Stimulated activated CD8-positive, alpha-beta memory T cell treated with anti-CD3 and anti-CD28 coated beads, Interleukin-4, amount 100 ng/mL, for 1 hour (primary cell): ENCODE data around the gene TRPM6.
"Not testable (repeated sequence)": the region's sequence is repeated elsewhere in the genome, so short reads cannot be mapped to it uniquely, and the experiment has no call there.

ENCODE experiments used
- DNase-seq, 2 donors: peaks; one replicate each; pipeline ENCODE4 v3.0.0-alpha.2; 2020; ENCODE audit warnings: low read depth in 2 of 2, low spot score in 1 of 2

The TRPM6 gene

DNA sequence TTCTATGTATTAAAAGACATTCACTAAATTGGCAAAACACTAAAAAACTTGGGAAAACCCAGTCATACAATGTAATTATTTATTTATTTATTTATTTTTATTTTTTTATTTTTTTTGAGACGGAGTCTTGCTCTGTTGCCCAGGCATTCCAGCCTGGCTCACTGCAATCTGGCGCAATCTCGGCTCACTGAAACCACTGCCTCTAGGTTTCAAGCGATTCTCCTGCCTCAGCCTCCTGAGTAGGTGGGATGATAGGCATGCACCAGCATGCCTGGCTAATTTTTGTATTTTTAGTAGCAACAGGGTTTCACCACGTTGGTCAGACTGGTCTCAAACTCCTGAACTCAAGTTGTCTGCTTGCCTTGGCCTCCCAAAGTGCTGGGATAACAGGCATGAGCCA is 27.5 kb downstream of the TRPM6 start:
- not testable (repeated sequence) for DNase-seq

- DNase-seq: no peak
Observed at GRCh38 chr9:74859786-74860185, 27.9 kb downstream of the TRPM6 start.

GRCh38 chr9:74858751-74859414 is 28.8 kb downstream of the TRPM6 start:
- no peak for DNase-seq

DNA sequence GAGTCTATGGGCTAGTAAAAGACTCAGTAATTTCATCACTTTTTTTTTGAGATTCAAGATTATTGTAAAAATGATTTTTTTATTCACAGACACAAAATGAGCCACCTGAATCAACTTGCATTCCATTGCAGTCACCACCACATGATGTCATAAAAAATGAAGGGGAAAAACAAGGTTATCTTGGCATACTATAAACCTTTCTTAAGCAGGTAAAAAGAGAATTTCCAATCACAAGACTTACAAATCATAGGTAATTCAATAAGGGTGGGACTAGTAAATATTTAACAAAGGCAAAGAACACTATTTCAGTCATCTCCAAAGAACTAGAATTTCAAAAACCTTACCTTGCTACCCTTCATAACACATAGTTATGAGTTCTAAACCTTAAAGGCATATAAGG is 30.7 kb downstream of the TRPM6 start:
- DNase-seq: no peak

- DNase-seq: no peak
Observed at GRCh38 chr9:74855072-74855471, 32.6 kb downstream of the TRPM6 start.

DNA sequence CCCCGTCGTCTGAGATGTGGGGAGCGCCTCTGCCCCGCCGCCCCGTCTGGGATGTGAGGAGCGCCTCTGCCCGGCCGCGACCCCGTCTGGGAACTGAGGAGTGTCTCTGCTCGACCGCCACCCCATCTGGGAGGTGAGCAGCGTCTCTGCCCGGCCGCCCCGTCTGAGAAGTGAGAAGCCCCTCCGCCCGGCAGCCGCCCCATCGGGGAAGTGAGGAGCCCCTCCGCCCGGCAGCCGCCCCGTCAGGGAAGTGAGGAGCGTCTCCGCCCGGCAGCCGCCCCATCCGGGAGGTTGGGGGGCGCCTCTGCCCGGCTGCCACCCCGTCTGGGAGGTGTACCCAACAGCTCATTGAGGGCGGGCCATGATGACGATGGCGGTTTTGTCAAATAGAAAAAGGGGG is 34.7 kb downstream of the TRPM6 start:
- DNase-seq: not testable (repeated sequence)

DNA sequence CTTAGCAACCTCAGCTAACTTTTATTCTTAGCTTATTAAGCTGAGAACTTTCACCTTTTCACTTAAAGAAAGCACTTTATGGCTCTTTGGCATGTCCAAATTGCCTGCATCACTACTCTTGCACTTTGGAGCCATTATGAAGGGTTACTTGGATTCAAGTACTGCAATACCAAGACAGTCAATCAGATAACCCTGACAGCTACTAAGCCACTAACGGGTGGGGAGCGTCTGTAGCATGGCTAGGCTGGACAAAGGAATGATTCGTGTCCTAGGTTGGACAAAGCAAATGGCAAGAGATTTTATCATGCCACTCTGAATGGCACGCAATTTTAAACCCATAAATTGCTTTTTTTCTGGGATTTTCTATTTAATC is 39.6 kb downstream of the TRPM6 start:
- no peak for DNase-seq

DNA sequence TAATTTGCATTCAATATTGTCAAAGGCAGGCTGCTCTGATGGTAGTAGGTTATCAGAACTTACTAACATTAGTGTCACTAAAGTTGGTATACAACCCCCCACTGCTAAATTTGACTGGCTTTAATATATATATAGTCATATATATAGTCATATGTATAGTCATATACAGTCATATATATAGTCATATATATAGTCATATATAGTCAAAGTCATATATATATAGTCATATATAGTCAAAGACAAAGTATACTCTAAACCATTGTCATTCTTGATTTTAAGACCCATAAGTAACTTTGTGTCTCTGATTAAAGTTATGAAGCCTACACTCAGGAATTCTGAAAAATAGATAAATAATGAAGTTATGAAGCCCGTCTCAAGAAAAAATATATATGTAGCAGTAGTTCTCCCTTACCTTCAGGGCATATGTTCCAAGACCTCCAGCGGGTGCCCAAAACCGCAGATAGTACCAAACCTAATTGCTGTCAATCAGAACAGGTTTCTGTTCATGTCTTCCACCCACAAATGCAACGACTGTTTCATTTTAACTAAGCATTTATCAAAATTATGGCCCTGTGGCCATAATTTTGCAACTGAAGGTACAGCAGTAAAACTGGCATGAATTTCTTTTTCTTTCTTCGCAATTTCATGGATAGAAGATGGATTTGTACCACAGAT is 40.1 kb downstream of the TRPM6 start:
- DNase-seq: no peak

DNA sequence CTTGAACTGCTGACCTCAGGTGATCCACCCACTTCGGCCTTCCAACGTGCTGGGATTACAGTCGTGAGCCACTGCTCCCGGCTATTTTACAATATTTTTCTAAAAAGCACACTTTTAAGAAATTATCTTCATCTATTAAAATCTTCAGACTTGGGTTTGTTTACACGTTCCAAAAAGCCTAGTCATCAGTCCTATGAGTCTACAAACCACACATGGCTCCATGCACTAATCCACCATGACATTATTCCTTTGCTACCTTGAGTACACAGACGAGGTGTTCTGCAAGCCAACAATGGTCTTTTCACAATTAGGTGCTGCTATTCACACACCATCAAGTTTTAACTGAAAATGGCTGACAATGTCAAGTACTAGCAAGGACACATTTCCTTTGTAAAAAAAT is 41.0 kb downstream of the TRPM6 start:
- DNase-seq: no peak

- no peak for DNase-seq
Observed at GRCh38 chr9:74838351-74838750, 49.4 kb downstream of the TRPM6 start.

DNA sequence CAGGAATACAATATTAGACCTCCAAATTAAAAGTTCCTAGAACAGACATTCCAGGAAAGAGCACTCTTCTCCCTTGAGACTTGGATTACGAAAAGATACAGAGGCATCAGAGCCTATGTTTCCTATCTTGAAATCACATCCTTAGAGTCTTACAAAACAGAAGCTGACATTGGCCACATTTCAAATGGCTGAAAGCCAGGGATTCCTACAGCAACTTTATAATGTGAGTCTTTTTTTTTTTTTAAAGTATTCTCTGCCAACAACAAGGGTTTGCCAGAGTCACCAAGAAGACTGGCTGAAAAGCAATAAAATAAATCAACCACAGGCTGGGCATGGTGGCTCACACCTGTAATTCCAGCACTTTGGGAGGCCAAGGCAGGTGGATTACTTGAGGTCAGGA is 63.1 kb downstream of the TRPM6 start:
- no peak for DNase-seq

GRCh38 chr9:74821636-74822035 is 66.1 kb downstream of the TRPM6 start:
- DNase-seq: no peak

GRCh38 chr9:74817816-74818215 is 69.9 kb downstream of the TRPM6 start:
- no peak for DNase-seq

DNA sequence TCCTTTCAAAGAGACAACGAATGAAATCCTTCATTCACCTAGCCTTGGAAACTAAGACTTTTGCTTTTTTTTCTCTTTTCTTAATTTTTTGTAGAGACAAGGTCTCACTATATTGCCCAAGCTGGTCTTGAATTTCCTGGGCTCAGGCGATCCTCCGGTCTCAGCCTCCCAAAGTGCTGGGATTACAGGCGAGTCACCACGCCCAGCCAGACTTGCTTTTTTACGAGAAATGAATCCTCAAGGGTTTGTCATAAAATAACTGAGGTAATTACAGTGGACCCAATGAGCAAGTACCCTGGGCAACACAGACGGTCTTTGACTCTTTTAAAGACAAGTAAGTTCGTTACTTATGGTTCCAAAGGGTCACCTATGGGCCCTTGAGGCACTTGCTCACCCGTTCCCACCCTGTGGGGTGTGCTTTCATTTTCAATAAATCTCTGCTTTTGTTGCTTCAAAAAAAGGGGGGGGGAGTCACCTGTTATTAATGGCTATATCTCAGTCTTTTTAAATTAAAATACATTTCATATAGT is 70.4 kb downstream of the TRPM6 start:
- no peak for DNase-seq

- no peak for DNase-seq
Observed at GRCh38 chr9:74810200-74810599, 77.5 kb downstream of the TRPM6 start.

- no peak for DNase-seq
Observed at GRCh38 chr9:74804018-74804385, 83.7 kb downstream of the TRPM6 start.

GRCh38 chr9:74803376-74804017 is 84.2 kb downstream of the TRPM6 start:
- no peak for DNase-seq

DNA sequence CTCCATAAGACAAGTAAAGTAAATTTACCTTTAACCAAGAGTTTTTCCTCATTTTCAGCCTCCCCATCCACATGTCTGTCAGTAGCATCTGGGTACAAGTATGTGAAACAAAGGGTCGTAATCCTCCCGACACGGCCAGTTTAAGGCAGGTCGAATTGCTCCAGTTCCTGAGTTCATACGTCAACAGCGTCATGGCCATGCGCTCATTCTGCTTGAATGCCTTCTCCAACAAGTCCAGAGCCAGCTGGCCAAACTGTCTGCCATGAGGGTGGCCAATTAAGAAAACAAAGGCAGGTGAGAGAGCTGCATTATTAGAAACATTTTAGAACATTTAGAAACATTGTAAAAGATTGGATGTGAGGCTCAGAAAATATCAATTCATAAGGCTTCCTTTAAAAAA is 87.5 kb downstream of the TRPM6 start:
- no peak for DNase-seq

GRCh38 chr9:74795803-74796202 is 91.9 kb downstream of the TRPM6 start:
- no peak for DNase-seq

GRCh38 chr9:74795081-74795480 is 92.6 kb downstream of the TRPM6 start:
- no peak for DNase-seq

- DNase-seq: no peak
Observed at GRCh38 chr9:74784506-74784905, 103.2 kb downstream of the TRPM6 start.

- no peak for DNase-seq
Observed at GRCh38 chr9:74783408-74783807, 104.3 kb downstream of the TRPM6 start.
